Measurements from ENCODE around the gene TTC39C.
"Not testable (repeated sequence)": the region's sequence is repeated elsewhere in the genome, so short reads cannot be mapped to it uniquely, and the experiment has no call there.

TTC39C gene

DNA sequence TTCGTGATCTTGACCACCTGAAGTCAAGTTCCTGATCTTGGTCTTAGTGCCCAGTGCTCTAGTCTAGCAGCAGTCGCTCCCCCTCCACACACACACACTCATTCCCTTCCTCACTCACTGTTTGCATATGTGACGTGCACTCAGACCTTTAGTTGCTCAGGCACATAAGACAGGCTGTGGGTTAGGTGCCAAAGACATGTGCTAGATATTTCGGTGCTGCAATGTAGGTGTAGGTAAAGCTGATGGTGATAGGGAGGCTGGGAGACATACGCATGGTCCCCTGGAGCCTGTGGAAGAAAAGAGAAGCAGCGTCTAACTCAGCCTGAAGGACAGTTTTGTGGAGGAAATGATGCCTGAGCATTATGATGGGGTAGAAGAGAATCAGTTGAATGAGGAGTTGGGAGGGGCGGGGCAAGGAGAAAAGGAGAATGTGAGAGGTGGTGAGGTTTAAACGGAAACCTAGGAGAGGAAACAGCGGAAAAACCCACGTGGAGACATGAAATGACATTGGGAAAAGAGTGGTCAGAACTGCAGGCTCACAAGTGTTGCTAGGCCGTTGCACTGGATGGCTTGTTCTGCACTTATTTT is 3.8 kb downstream of the TTC39C start:
- no peak for DNase-seq (ENCODE audit: low read depth, low spot score)

- peak; percentile 20 for DNase-seq (ENCODE audit: low read depth, low spot score)
These were observed 5.2 kb downstream of the TTC39C start for GRCh38 chr18:24019641-24020331.

DNA sequence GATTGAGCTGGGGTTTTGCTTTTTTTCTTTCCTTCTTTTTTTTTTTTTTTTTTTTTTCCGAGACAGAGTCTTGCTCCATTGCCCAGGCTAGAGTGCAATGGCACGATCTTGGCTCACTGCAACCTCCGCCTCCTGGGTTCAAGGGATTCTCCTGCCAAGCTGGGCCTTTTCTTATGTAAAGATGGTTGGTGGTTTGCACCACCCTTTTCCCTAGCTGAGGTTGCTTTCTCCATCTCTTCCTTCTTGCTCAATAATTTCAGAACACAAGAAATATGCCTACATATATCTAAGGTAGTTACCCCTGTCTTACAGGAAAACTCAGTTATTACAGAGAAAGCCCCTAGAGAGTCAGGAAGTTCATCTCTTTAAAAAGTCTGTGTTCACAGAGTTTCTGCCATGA is 7.0 kb downstream of the TTC39C start:
- no peak for DNase-seq (ENCODE audit: low read depth, low spot score)

GRCh38 chr18:24022161-24022560 is 7.6 kb downstream of the TTC39C start:
- no peak for DNase-seq (ENCODE audit: low read depth, low spot score)

DNA sequence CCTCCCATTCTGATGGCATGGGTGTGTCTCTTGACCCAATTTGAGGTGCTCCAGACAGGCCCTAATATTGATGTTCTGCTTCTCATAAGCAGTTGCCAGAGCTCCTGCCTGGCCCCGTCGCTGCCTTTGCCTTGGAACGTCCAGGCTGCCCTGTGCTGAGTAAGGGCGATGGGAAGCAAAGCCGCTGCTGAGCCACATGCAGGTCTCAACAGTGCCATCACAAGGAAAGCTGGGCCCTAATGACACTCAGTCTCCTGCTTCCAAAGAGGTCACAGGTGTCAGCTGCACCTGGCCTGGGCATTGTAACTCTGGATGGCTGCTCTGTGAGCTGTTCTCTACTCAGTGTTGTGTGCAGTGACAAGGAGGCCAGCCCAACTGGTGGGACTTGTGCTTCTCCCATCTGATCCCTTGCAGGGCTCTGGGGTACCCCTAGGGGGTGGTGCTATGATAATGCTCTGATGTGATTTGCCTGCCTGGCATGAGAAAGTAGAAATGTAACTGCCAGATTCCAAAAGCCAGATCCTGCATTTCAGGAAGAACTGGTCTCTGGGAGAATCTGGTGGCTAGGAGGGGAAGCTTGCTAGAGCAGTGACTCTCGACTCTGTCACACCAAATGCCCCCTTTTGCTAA is 8.7 kb downstream of the TTC39C start:
- no peak for DNase-seq (ENCODE audit: low read depth, low spot score)

GRCh38 chr18:24024425-24024824 is 9.9 kb downstream of the TTC39C start:
- no peak for DNase-seq (ENCODE audit: low read depth, low spot score)

- DNase-seq (ENCODE audit: low read depth, low spot score) = no peak
These were observed 11.9 kb downstream of the TTC39C start for GRCh38 chr18:24026457-24026856.

- DNase-seq (ENCODE audit: low read depth, low spot score) = no peak
These were observed 12.7 kb downstream of the TTC39C start for GRCh38 chr18:24027156-24027827.

- not testable (repeated sequence) for DNase-seq (ENCODE audit: low read depth, low spot score)
These were observed 14.4 kb downstream of the TTC39C start for GRCh38 chr18:24028946-24029345.

- no peak for DNase-seq (ENCODE audit: low read depth, low spot score)
These were observed 16.8 kb downstream of the TTC39C start for GRCh38 chr18:24031318-24031717.

DNA sequence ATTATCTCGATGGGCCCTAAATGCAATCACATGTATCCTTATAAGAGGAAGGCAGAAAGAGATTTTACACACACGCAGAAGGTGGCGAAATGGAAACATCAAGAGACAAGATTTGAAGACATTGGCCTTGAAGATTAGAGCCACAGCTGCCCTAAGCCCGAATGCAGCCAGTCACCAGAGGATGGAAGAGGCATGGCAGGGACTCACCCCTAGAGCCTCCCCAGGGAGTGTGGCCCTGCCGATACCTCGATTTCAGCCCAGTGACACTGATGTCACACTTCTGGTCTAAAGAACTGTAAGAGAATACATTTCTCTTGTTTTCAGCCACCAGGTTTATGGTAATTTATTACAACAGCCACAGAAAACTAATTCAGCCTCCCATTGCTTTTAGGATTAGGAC is 17.4 kb downstream of the TTC39C start:
- DNase-seq (ENCODE audit: low read depth, low spot score) = no peak

GRCh38 chr18:24033641-24034412 is 19.3 kb downstream of the TTC39C start:
- no peak for DNase-seq (ENCODE audit: low read depth, low spot score)

DNA sequence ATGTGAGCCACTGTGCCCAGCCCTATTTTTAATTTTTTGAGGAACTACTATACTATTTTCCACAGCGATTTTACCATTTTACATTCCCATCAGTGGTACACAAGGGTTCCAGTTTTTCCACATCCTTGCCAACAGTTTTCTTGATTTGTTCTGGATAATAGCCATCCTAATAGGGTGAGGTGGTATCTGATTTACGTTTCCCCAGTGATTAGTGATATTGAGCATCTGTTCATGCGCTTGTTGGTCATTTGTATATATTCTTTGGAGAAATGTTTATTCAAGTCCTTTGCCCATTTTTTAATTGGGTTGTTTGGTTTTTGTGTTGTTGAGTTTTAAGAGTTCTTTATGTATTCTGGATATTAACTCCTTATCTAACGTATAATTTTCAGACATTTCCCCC is 20.8 kb downstream of the TTC39C start:
- no peak for DNase-seq (ENCODE audit: low read depth, low spot score)

GRCh38 chr18:24039671-24040070 is 25.1 kb downstream of the TTC39C start:
- no peak for DNase-seq (ENCODE audit: low read depth, low spot score)

DNA sequence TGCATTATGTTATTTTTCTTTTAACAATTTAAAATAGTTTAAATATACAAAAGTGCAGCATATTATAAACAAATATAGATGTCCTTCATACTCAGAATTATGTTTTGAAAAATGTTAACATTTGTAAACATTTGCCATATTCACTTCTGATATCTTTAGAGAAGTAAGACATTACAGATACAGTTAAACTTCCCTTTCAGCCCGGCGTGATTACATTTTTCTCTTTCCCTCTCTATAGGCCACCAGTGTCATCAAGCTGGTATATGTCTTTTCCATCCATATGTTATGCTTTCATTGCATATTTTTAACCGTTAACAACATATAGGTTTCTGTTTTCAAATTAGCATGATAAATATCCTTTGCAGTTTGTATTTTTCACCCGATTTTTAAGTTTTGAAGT is 27.1 kb downstream of the TTC39C start:
- no peak for DNase-seq (ENCODE audit: low read depth, low spot score)

GRCh38 chr18:24043403-24043802 is 28.8 kb downstream of the TTC39C start:
- DNase-seq (ENCODE audit: low read depth, low spot score) = no peak

GRCh38 chr18:24048261-24048660 is 33.7 kb downstream of the TTC39C start:
- no peak for DNase-seq (ENCODE audit: low read depth, low spot score)

- no peak for DNase-seq (ENCODE audit: low read depth, low spot score)
These were observed 34.6 kb downstream of the TTC39C start for GRCh38 chr18:24049142-24049541.

DNA sequence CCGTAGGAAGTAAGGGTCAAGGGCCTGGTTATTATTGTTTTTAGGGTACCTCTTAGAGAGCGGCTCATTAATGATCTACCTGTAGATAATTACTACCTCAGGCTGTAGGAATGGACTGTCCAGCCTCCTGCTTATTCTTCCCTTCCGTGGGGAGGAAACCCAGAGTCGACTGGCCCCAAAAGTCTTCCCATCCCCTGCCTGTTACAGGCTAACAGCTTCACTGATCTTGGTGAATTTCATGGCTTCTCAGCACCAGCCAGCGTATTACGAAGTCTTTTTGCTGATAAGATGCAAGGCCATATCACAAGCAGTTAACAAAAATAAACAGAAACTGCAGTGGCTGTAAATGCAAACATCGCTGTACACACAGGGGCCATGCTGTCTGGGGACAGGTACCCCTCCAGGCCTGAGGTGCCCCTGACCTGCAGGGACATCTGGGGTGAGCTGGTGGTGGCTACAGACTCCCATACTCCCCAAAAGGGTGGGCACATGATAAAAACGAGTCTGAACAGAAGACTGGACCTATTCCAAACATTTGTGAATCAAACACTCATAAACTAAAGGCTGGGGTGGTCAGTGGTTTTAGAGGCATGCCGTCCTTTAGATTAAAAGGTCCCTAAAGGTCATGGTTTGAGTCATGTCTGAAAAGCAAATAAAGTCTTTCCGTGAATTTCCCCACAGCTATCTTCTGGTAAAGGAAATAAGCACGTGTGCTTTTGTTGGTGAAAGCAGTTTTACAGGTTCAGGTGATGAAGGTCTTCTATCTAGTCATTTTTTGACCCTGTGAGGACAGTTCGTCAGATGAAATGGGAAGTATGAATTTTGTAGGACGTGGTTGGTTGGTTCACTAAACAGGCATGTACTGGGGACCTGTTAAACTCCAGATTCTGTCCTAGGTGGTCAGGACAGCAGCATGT is 36.7 kb downstream of the TTC39C start:
- DNase-seq (ENCODE audit: low read depth, low spot score) = no peak

- no peak for DNase-seq (ENCODE audit: low read depth, low spot score)
These were observed 37.5 kb downstream of the TTC39C start for GRCh38 chr18:24052053-24052452.

DNA sequence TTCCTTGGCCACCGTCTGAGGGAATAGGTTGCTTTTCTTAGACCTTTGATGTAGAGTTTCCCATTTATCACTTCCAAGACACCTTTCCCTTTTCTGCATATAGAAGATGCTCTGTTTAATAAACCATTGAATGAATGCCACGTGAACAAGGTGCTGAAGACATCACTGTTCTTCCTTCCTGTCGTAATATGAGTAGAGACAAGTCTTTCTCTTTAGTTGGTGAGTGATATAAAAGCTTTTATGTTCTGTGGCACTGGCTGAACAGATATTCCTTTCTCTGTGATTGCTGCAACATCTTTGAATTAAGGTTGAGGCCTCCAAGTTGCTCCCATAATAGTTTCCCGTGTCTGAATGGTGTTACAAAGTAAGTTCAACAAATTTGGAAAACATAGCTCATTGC is 38.7 kb downstream of the TTC39C start:
- DNase-seq (ENCODE audit: low read depth, low spot score) = no peak
